A549 (cell line): ENCODE measurements around the gene DDX1. TPM values are rescaled to one million over a fixed set of nuclear protein-coding genes. Genes with fewer than 3 reads are reported as not detected.

Experiments used
- ATAC-seq, 2 experiments: fragments of 200-7000 bp in 1 of 2; fragments of >200 bp in 1 of 2; cut with Nextera tagmentation in 1 of 2; cut with Tn5 transposase in 1 of 2; 3 replicates each; pipeline versions ENCODE4 v1.8.0 to v1.9.1; 2018 to 2020; ENCODE audit warnings: mild to moderate bottlenecking in 1 of 2, moderate library complexity in 1 of 2
- CTCF ChIA-PET: fragments of 300-600 bp; sonication (Branson Sonifier 250); formaldehyde crosslinking; extraction: SDS; loops from one replicate; lab custom pipeline; 2021; ENCODE audit warnings: antibody characterized with exemption, inconsistent platforms; lab: Yijun Ruan, JAX
- POLR2A ChIA-PET: fragments of 350-600 bp; formaldehyde crosslinking; extraction: SDS; loops from one replicate; lab custom pipeline; 2021; ENCODE audit warnings: antibody characterized with exemption, inconsistent platforms; lab: Yijun Ruan, JAX
- DNase-seq, 2 experiments: peaks; one replicate each; pipeline versions ENCODE4 v3.0.0 to v3.0.0-alpha.2; 2011 to 2016; ENCODE audit warnings: low read depth in 1 of 2, low spot score in 1 of 2
- FAIRE-seq: peaks from 2 replicates; lab custom pipeline; 2011; peaks lifted over from hg19 to GRCh38; lab: Jason Lieb, UNC
- H3K27ac ChIP-seq, 2 experiments: fragments of >200 bp; sonication (Bioruptor Twin); formaldehyde crosslinking; 3 replicates each; pipeline ENCODE4 v1.5.1; 2016 to 2017
- H3K4me1 ChIP-seq: fragments of >200 bp; sonication (Bioruptor Twin); formaldehyde crosslinking; 3 replicates; pipeline ENCODE4 v1.6.1; 2016
- H3K4me2 ChIP-seq: fragments of >200 bp; sonication (Bioruptor Twin); formaldehyde crosslinking; 3 replicates; pipeline ENCODE4 v1.6.1; 2016
- H3K4me3 ChIP-seq: fragments of >200 bp; sonication (Bioruptor Twin); formaldehyde crosslinking; 3 replicates; pipeline ENCODE4 v1.5.1; 2016
- H3K9me3 ChIP-seq: fragments of >200 bp; sonication (Bioruptor Twin); formaldehyde crosslinking; 3 replicates; pipeline ENCODE4 v1.6.1; 2016
- CBX8 ChIP-seq: fragments of 200-600 bp; sonication (generic); IDR thresholded peaks from 2 replicates; pipeline ENCODE4 v1.6.1; 2016
- FOXS1 ChIP-seq: fragments of 250-450 bp; sonication (Bioruptor Pico); IDR thresholded peaks from 2 replicates; pipeline ENCODE4 v1.5.0; 2020; ENCODE audit warnings: mild to moderate bottlenecking, moderate library complexity
- GATA3 ChIP-seq: IDR thresholded peaks from 2 replicates; pipeline ENCODE4 v1.6.1; 2012; ENCODE audit warnings: borderline replicate concordance
- HEYL ChIP-seq: fragments of 250-450 bp; sonication (Bioruptor Pico); IDR thresholded peaks from 2 replicates; pipeline ENCODE4 v1.8.0; 2021; ENCODE audit warnings: mild to moderate bottlenecking, moderate library complexity
- HOXA7 ChIP-seq: fragments of 250-450 bp; sonication (Bioruptor Pico); IDR thresholded peaks from 2 replicates; pipeline ENCODE4 v1.5.0; 2020; ENCODE audit warnings: mild to moderate bottlenecking, moderate library complexity
- HOXB13 ChIP-seq: fragments of 250-450 bp; sonication (Bioruptor Pico); IDR thresholded peaks from 2 replicates; pipeline ENCODE4 v1.5.0; 2020; ENCODE audit warnings: low read depth, mild to moderate bottlenecking, moderate library complexity
- JUNB ChIP-seq: fragments of >200 bp; sonication (Bioruptor Twin); formaldehyde crosslinking; IDR thresholded peaks from 2 replicates; pipeline ENCODE4 v1.6.1; 2016
- KDM1A ChIP-seq: fragments of 200-600 bp; sonication (generic); IDR thresholded peaks from 2 replicates; pipeline ENCODE4 v1.6.1; 2016; ENCODE audit warnings: low read depth, mild to moderate bottlenecking
- MAX ChIP-seq: IDR thresholded peaks from 2 replicates; pipeline ENCODE4 v1.6.1; 2012
- MYC ChIP-seq: IDR thresholded peaks from 2 replicates; pipeline ENCODE4 v1.6.1; 2012; ENCODE audit warnings: mild to moderate bottlenecking, inconsistent platforms, low read length, improper control_type of control experiment, borderline replicate concordance
- NFE2L2 ChIP-seq: fragments of 150-350 bp; conservative IDR thresholded peaks from 2 replicates; pipeline ENCODE4 v1.6.1; 2014; ENCODE audit warnings: low read length
- NPAS2 ChIP-seq: fragments of 250-450 bp; sonication (Bioruptor Pico); IDR thresholded peaks from 2 replicates; pipeline ENCODE4 v1.8.0; 2022; ENCODE audit warnings: mild to moderate bottlenecking, moderate library complexity, borderline replicate concordance
- PBX3 ChIP-seq: IDR thresholded peaks from 2 replicates; pipeline ENCODE4 v1.6.1; 2012
- PHF8 ChIP-seq: fragments of 200-600 bp; sonication (generic); IDR thresholded peaks from 2 replicates; pipeline ENCODE4 v1.6.1; 2016; ENCODE audit warnings: low read depth, mild to moderate bottlenecking, antibody characterized with exemption, moderate library complexity, borderline replicate concordance
- POLR2A ChIP-seq: IDR thresholded peaks from 2 replicates; pipeline ENCODE4 v1.6.1; 2012; ENCODE audit warnings: mild to moderate bottlenecking, low read length
- TFCP2L1 ChIP-seq: fragments of 250-450 bp; sonication (Bioruptor Pico); IDR thresholded peaks from 2 replicates; pipeline ENCODE4 v1.5.0; 2021; ENCODE audit warnings: mild to moderate bottlenecking
- TP53 ChIP-seq: fragments of 250-450 bp; sonication (Bioruptor Pico); IDR thresholded peaks from 2 replicates; pipeline ENCODE4 v1.5.0; 2021; ENCODE audit warnings: mild to moderate bottlenecking, moderate library complexity
- ZFP36 ChIP-seq: fragments of 450-650 bp; IDR thresholded peaks from 2 replicates; pipeline ENCODE4 v1.6.1; 2014; ENCODE audit warnings: borderline replicate concordance; ENCODE audit not compliant: partially characterized antibody
- ZSCAN20 ChIP-seq: fragments of 250-450 bp; sonication (Bioruptor Pico); IDR thresholded peaks from 2 replicates; pipeline ENCODE4 v1.8.0; 2022; ENCODE audit warnings: mild to moderate bottlenecking, moderate library complexity
- WGBS: methylation state at CpG from one replicate; pipeline ENCODE4 v1.1.6; 2017; ENCODE audit errors: missing lambda C conversion rate; 5-methylcytosine and 5-hydroxymethylcytosine counted together
- polyA plus RNA-seq, 4 experiments: library from polyadenylated mRNA; depleted of rRNA in 3 of 4; stranded (reverse); fragments of >200 nt; fragmentation: RNase III in 1 of 4; extraction: RNeasy Plus Mini Kit Qiagen cat#74134 plus additional on column Dnase treatment in 1 of 4; gene quantifications; 2 replicates in 3 of 4; 3 replicates in 1 of 4; pipeline ENCODE4 v1.2.3, GENCODE V29; 2011 to 2017

Gene DDX1
- polyA plus RNA-seq, 2 of the 4 experiments (the other 2 are of a cell fraction): 157 to 214 TPM

GRCh38 chr2:15580451-15580850, 11.2 kb upstream of the DDX1 start:
- ATAC-seq (no peak), DNase-seq (no peak), FAIRE-seq (no peak)
- H3K4me3 ChIP-seq: no peak overlapping the region
- CTCF ChIA-PET: no interaction called here
- no peaks in the 10 kb centered on the region for H3K4me1 ChIP-seq
- POLR2A ChIA-PET: no interaction called here
- no peaks in the 10 kb centered on the region for H3K9me3 ChIP-seq
- 71% methylated on average over 2 of the region's 2 CpGs for WGBS
- no peak overlapping the region for H3K27ac ChIP-seq
- TF ChIP-seq POLR2A (no peak), HOXA7 (no peak), GATA3 (no peak), NPAS2 (no peak), MAX (no peak), NFE2L2 (no peak), TP53 (CRISPR knock-in tag) (no peak)
- TF ChIP-seq, all 56 proteins: peak for 0
- H3K4me2 ChIP-seq: no peak overlapping the region

GRCh38 chr2:15582710-15583357, 8.8 kb upstream of the DDX1 start:
- CTCF ChIA-PET: interaction anchor here (0.7 to 1.2 kb wide), 2 partner anchors 803 to 920 kb away, joined by 3 to 5 read pairs; no protein-coding TSS in a partner anchor
- Histone ChIP-seq H3K4me2 (no peak overlapping the region), H3K4me3 (no peak overlapping the region), H3K9me3 (no peaks in the 10 kb centered on the region), H3K4me1 (no peaks in the 10 kb centered on the region), H3K27ac (no peak overlapping the region)
- DNase-seq (no peak), FAIRE-seq (no peak), ATAC-seq (no peak)
- no peak for TF ChIP-seq ZSCAN20 (CRISPR knock-in tag)
- POLR2A ChIA-PET: no interaction called here
- 58% methylated on average over 15 of the region's 15 CpGs for WGBS

- ATAC-seq: no peak
- TF ChIP-seq MAX (no peak), TP53 (CRISPR knock-in tag) (no peak), JUNB (no peak), CBX8 (no peak), PBX3 (no peak), KDM1A (no peak), HEYL (CRISPR knock-in tag) (no peak), MYC (no peak), POLR2A (no peak), PHF8 (no peak), ZFP36 (no peak), HOXB13 (no peak)
- Histone ChIP-seq H3K4me3 (no peak overlapping the region), H3K4me1 (no peaks in the 10 kb centered on the region), H3K9me3 (no peaks in the 10 kb centered on the region), H3K4me2 (no peak overlapping the region), H3K27ac (no peak overlapping the region)
- ChIA-PET POLR2A (no interaction called here), CTCF (interaction anchor here (1.2 to 9.2 kb wide), 2 partner anchors 9 to 919 kb away, joined by 3 to 147 read pairs; no protein-coding TSS in a partner anchor)
- FAIRE-seq: no peak
- no peak for DNase-seq
- 21% methylated on average over 1 of the region's 1 CpG for WGBS
Measured at GRCh38 chr2:15583826-15584225, 7.8 kb upstream of the DDX1 start.

- FAIRE-seq: no peak
- Histone ChIP-seq H3K4me3 (no peak overlapping the region), H3K4me1 (no peaks in the 10 kb centered on the region), H3K27ac (no peak overlapping the region)
- POLR2A ChIA-PET: no interaction called here
- no peak for TF ChIP-seq ZFP36
- no peak for TF ChIP-seq TFCP2L1 (CRISPR knock-in tag)
- no peak for TF ChIP-seq FOXS1 (CRISPR knock-in tag)
- TF ChIP-seq, all 56 proteins: peak for 0
- CTCF ChIA-PET: interaction anchor here (9.2 kb wide), 1 partner anchor 10 kb away, joined by 147 read pairs; no protein-coding TSS in a partner anchor
- Histone ChIP-seq H3K4me2 (no peak overlapping the region), H3K9me3 (no peaks in the 10 kb centered on the region)
- DNase-seq (no peak), ATAC-seq (no peak)
Measured at GRCh38 chr2:15584316-15584715, 7.4 kb upstream of the DDX1 start.
